Measurements from ENCODE around the gene RNASE1.

RNASE1 gene

DNA sequence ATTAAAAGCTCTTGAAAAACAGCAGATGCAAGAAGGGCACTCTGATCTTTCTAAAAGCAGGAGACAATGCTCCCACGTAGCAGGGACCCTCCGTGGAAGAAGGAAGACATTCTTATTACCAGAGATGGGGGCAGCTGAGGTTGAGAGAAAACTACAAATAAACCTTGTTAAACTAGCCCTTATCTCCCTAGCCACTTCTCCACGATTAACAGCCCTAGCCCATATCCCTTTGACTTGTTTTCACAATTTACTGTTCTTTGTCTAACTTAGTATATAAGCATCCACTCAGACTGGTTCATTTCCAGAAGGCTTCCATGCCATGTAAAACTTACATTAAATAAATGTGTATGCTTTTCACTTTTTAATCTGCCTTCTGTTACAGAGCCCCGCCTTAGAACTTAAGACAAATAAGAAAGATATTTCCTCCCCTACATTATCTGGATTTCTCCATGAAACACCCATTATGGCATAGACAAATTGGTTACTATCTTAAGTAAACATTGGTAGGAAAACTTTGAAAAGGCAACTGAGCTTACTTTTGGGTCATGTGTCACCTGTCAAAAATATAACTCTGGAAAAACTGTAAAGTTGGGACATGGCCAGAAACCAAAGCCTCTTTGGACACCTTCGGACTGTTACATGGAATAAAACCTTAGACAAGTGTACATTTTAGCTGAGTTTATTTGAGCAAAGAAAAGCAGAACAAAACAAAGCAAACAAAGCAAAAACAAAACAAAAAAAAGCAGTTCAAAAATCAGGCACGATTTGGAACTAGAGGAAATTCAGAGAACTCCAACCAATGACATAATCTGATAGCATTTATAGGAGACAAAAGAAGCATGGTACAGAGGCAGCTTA, 4.9 kb upstream of the RNASE1 start:
- no peak for DNase-seq (ENCODE audit: low read depth in 2 of 2)

DNA sequence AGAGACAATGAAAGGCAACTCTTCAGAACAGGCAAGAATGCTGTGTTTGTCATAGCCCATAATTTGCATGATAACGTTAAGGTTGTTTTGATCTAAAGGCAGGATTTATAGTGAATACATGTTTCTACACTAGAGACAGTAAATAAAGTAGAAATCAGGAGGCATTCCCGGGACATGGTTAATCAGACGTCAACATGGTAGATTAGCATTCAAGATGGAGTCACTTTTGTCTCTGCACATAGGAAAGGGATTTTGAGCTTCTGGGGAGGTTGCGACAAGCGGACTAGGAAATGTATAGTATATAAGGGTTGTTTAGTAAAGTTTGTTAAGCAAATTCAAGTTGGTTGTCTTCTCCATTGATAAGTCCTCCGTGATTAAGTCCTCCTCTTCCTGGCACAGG, 2.8 kb upstream of the RNASE1 start:
- DNase-seq (ENCODE audit: low read depth in 2 of 2) = no peak

GRCh38 chr14:20803223-20803622, 579 bp upstream of the RNASE1 start:
- DNase-seq (ENCODE audit: low read depth in 2 of 2) = no peak

DNA sequence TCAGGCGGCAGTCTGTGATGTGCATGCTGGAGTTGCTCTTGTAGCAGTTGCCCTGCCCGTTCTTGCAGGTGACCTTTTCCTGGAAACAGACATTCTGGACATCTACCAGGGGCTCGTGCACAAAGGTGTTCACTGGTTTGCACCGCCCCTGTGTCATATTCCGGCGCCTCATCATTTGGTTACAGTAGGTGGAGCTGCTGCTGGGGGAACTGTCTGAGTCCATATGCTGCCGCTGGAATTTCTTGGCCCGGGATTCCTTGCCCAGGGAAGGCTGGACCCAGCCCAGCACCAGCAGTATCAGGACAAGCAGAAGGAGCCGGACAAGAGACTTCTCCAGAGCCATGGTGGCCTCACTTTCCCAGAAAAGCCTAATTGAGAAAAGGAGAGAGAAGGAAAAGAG, 918 bp downstream of the RNASE1 start:
- DNase-seq (ENCODE audit: low read depth in 2 of 2) = no peak

DNA sequence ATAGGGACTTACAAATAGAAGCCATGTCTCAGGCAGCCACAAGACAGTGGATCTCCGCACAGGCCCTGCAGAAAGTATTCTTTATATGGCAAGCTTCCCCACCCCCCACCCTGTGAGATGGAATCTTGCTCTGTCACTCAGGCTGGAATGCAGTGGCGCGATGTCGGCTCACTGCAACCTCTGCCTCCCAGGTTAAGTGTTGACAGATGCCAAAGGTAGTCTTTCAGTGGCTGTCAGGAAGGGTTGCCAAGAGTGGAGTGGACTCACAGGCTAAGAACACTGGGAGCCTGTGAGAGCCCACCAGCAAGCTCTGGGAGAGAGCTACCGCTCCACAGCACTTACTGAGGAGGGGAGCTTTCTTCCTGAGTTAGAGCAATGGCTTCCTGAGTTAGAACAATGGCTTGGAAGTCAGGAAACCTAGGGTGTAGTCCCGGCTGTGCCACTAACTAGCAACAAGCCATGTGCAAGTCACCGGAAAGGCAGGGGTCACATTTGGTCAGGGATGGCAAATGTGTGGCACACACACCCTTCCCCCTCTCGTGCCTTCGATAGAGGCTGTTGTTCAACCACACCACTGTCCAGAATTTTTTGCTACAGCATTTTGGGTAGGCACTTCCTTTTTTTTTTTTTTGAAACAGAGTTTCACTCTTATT, 2.6 kb downstream of the RNASE1 start:
- no peak for DNase-seq (ENCODE audit: low read depth in 2 of 2)

- DNase-seq (ENCODE audit: low read depth in 2 of 2) = no peak
These were observed 3.2 kb downstream of the RNASE1 start for GRCh38 chr14:20799456-20799891.

- DNase-seq (ENCODE audit: low read depth in 2 of 2) = no peak
These were observed 3.7 kb downstream of the RNASE1 start for GRCh38 chr14:20798932-20799331.

DNA sequence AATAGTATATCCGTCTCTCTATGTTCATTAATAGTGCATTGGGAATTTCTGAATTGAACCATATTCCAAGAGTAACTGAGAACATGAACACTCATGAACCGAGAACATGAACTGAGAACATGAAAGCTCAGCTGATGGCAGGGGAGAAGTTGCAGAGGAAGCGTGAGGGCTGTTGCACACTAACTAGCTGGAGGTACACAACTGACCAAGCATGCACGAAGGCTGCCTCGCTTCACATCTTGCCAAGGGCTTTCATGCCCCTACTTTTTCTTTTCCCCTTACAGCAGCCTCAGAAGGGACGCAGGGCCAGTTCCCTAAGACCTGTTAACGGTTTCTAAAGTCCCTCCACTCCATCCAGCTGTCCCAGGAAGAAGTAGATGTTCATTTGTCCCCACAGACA, 4.3 kb downstream of the RNASE1 start:
- no peak for DNase-seq (ENCODE audit: low read depth in 2 of 2)

GRCh38 chr14:20797164-20797563, 5.5 kb downstream of the RNASE1 start:
- DNase-seq (ENCODE audit: low read depth in 2 of 2) = no peak

DNA sequence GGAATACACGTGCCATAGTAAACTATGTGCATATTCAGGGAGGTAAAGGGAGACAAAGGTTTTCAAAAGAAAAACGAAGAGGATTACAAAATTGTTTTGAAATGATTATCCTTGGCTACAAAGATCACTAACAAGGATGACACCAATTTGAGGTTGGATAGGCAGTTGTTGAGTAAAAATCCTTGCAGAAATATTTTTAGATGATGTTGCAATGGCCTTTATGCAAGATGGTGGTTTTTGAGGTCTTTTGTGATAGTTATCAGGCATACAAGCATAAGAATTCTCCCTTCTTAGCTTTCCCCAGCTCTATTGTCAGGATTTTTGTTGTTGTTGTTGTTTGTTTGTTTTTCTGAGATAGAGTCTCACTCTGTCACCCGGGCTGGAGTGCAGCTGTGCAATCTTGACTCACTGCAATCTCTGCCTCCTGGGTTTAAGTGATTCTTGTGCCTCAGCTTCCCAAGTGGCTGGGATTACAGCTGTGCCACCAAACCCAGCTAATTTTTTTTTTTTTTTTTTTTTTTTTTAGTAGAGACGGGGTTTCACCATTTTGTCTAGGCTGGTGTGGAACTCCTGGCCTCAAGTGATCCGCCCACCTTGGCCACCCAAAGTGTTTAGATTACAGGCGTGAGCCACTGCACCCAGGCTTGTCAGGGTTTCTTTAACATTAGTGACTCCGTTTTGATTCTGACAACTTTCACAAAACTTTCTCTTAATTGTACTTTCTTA, 7.8 kb downstream of the RNASE1 start:
- no peak for DNase-seq (ENCODE audit: low read depth in 2 of 2)

- DNase-seq (ENCODE audit: low read depth in 2 of 2) = no peak
These were observed 10.1 kb downstream of the RNASE1 start for GRCh38 chr14:20792556-20792955.

- DNase-seq (ENCODE audit: low read depth in 2 of 2) = no peak
These were observed 11.0 kb downstream of the RNASE1 start for GRCh38 chr14:20791597-20791996.

- DNase-seq (ENCODE audit: low read depth in 2 of 2) = no peak
These were observed 11.5 kb downstream of the RNASE1 start for GRCh38 chr14:20791187-20791586.

- DNase-seq (ENCODE audit: low read depth in 2 of 2) = no peak
These were observed 12.1 kb downstream of the RNASE1 start for GRCh38 chr14:20790464-20791116.

GRCh38 chr14:20789230-20789813, 13.3 kb downstream of the RNASE1 start:
- no peak for DNase-seq (ENCODE audit: low read depth in 2 of 2)

GRCh38 chr14:20787025-20787424, 15.6 kb downstream of the RNASE1 start:
- DNase-seq (ENCODE audit: low read depth in 2 of 2) = no peak

- DNase-seq (ENCODE audit: low read depth in 2 of 2) = no peak
These were observed 20.3 kb downstream of the RNASE1 start for GRCh38 chr14:20782280-20782890.

GRCh38 chr14:20781803-20782202, 20.8 kb downstream of the RNASE1 start:
- DNase-seq (ENCODE audit: low read depth in 2 of 2) = no peak

DNA sequence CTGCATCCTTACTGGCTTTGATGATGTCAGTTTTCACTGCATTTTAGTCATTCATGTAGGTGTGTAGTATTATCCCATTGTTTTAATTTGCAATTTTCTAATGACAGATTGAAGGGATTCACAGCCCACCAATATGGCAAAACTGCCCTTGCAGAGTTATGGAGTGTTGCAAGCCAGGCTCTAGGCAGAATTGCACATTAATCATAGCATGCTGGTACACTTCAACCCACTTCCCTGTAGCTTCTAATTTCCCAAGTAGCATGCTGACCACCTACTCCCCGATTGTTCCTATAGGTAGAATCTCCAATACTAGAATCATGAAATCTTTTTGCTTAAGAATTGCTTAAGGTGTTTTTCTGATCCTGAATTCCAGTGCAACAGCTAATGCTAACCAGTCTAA, 26.7 kb downstream of the RNASE1 start:
- DNase-seq (ENCODE audit: low read depth in 2 of 2) = no peak

GRCh38 chr14:20775043-20775442, 27.6 kb downstream of the RNASE1 start:
- DNase-seq (ENCODE audit: low read depth in 2 of 2) = no peak

DNA sequence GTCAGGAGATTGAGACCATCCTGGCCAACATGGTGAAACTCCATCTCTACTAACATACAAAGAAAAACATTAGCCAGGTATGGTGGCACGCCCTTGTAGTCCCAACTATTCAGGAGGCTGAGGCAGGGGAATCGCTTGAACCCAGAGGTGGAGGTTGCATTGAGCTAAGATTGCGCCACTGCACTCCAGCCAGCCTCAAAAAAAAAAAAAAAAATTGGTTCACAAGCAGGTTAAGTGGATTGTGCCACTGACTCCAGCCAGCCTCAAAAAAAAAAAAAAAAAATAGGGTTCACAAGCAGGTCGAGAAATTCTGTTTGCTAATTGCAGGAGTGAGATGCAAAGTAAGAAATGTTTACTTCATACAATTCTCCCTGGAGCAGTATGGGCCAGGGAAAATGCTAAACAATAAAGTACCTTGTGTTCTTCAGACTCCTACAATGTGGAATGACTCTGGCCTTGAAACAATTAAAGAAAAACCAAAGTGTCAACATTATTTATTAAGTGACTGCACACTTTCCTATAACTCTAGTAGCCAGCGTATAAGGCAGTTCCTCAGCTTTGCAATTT, 28.3 kb downstream of the RNASE1 start:
- no peak for DNase-seq (ENCODE audit: low read depth in 2 of 2)

Measured in stimulated activated CD4-positive, alpha-beta T cell treated with anti-CD3 and anti-CD28 coated beads, Interleukin-1b, Interleukin-23, amount 100 ng/mL, for 4 hours (primary cell).